GM18907 (cell line): ENCODE measurements around the gene MAST4.

Experiments used
- ATAC-seq: cut with Tn5 transposase; IDR thresholded peaks from one replicate; pipeline ENCODE4 v1.9.1; 2021; ENCODE audit warnings: mild to moderate bottlenecking, moderate library complexity; ENCODE audit not compliant: unreplicated experiment

MAST4 gene

DNA sequence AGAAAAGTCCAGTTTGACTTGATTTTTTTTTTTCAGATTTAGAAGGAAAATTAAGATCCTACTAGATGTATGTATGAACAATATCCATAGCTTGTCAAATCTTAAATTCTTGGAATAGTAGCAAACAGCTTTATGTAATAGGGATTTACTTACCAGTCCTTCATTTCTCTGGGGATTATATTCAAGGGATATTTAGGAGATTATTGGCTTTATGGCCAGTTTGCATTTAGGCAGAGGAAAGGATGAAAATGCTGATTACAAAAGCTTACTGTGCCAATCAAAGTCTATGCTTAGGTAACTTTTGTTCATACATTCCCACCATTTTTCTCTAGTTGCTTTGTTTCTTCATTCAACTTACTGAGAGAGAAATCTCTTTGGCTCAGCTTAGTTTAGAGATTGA lies 47.9 kb downstream of the MAST4 start:
- no peak for ATAC-seq

DNA sequence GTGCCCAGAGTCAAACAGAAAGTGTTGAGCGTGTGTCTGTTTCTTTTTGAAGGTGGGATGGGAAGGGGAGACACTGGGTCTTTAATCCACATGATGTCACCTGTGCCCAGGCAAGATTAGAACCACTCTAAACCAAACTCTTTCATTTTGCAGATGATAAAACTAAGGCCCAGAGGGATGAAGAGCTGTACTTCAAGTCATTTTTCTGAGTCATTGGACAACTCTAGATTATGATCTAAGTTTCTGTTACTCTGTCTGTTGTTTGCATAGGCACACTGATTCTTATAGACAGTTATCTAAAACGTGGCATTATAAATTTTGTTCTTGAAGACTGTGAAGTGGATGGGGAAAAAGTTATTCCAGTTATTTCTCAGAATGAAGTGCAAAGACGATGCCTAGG lies 48.8 kb downstream of the MAST4 start:
- ATAC-seq, result no peak

DNA sequence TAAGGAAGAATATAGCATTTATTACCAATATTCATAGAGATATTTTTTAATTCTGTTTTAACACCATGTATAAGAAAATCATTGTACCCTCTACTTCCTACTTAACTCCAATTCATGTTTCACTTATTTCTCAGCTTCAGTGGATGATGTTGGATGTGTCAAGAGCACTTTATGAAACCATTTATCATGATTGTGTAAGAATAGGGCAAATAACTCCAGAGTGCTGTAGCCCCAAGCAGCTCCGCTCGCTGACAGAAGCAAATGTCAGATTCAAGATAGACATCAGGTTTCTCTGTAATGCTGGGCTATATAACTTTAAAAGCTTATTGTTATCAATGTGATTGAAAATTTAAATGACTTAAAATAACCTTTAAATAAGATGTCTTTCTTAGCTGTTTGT lies 50.4 kb downstream of the MAST4 start:
- ATAC-seq, result no peak

DNA sequence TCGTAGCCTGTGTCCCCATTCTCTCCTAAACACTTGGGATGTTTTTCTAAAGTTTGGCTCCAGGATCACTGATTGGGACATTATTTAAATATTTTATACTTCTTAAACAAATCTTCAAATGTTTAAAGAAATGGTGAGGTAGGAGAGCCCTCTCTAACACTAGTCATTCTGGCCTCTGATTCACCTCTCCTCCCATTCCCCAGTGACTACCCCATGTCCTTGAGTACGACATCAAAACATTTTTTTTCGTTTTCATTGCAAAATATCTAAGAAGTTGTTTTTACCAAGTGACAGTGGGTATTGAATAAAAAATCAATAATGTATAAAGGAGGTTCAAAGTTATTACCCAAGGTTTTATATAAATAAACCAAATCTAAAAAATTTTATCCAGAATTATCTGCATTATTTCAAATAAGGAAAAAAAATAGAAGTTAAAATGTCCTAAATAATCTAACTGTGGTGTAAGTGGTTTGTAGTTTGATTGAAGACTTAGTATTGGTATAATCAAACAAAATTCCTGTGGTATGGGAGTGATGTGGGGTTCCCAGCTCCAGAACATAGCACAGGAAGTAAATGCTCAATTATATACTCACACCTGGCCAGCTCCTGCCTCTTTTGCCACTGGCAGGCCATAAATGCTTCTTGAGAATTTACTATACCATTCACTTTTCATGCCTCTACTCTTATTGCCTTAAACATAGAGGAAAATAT lies 51.1 kb downstream of the MAST4 start:
- ATAC-seq, result no peak

DNA sequence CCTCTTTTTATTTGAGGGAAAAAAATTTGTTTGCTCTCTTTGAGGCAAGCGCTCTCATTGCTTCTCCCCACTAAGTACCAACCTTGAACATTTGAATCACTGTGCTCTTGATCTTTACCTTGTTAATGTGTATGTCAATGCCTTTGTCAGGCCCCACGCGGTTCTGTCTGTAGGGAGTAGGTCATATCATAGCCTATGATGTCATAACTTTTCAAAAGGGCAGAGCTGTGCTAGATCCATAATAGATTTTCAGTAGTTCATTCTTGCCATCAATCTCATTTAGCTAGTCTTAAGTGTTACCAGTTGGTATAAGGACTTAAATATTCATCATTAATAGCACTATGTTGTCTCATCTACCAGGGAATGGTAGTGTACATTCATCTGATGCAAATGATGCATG lies 56.6 kb downstream of the MAST4 start:
- no peak for ATAC-seq

DNA sequence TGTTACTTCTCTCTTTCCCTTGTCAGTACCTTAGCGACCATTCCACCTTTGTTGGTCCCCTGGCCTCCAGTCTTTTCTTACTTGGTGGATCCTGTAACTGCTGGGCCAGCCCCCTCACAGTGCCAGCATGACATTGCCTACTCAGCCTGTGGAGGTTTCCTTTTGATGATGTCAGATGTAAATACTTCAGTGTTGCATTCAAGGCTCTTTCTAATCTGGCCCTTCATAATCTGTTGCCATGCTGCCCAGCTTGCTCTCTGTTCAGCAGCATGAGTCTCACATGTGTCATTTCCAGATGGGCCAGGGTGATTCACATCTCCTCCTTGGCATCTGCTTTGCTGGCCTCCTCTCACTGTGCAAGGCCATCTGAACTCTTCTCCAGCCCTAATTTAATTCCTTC lies 57.1 kb downstream of the MAST4 start:
- ATAC-seq, result no peak

DNA sequence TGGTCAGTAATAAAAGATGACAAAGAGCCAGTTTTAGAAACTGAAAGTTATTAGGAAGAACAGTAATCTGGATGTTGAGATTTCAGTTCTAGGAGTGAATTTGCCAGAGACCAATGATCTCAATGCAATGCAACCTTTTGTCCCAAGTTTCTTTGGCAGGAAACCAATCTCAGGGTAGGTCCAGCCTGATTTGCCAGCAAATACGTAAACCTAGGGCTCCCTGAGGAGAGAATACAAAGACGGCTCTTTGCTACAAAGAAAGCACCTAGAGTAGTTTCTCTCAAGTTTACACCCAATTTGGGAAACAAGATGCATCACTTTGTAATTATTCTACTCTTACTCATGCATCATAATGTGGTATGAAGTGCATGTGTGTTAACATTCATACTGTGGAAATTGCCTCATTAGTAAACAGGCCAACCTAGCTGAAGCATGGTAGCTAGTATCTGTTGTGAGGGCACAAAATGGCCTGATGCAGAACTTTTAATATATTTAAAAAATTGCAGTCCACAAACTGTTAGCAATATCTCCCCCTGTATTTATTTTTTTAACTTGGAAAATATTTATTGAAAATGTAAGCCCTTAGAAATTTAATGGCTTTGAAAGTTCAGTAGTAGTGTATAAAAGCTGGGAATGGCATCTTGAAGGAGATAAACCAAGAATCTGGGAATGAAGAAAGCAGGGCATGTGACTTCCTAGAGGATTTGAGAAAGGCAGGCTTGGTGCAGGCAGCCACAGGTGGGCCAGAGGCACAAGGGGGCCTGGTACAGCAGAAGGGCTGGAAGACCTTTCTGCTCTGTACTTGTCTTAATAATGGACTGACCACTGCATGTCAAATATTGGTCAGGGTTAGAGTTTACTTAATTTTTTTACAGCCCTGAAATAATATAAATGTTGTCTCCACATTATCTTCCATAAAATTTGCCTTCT lies 59.5 kb downstream of the MAST4 start:
- ATAC-seq, result no peak

DNA sequence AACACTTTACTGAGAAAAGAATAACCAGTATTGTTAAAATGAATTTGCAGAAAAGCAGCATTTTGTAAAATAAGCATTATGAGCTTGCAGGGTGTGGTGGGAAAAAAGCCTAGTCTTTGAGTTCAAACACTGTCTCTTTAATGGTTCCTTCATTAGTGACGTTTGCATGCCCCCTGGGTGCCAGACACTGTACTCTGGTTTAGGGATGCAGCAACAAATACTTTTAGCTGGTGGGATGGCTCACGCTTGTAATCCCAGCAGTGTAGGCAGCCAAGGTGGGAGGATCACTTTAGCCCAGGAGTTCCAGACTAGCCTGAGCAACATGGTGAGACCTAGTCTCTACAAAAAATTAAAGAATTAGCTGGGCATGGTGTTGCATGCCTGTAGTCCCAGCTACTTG lies 62.3 kb downstream of the MAST4 start:
- ATAC-seq, result no peak

DNA sequence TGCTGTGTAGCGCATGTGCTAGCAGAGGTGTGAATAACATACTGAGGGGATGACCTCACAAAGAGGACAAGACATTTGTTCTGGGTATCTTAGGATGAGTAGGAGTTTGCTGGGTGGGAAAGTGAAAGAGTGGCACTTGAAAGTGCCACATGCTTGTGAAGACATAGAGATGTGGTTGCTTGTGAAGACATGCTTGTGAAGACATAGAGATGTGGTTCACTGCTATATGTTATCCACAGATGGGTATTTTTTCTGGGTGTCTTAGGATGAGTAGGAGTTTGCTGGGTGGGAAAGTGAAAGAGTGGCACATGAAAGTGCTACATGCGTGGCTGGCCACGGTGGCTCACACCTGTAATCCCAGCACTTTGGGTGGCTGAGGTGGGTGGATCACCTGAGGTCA lies 63.6 kb downstream of the MAST4 start:
- ATAC-seq, result no peak

DNA sequence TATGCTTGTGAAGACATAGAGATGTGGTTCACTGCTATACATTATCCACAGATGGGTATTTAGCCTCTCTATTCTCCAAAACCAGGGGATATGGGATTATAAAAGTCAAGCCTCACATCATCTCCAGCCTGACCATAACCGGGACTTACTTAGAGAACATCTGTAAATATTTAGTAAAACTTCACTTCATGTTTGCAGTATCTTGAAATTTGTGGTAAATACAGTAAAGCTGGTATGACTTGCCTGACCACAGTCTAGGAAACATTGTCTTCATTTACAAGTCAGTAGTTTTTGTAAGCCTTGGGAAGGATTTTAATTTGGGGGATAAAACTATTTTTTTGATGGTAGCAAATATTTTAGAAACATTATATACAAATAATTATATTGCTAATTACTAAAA lies 64.2 kb downstream of the MAST4 start:
- ATAC-seq, result no peak

DNA sequence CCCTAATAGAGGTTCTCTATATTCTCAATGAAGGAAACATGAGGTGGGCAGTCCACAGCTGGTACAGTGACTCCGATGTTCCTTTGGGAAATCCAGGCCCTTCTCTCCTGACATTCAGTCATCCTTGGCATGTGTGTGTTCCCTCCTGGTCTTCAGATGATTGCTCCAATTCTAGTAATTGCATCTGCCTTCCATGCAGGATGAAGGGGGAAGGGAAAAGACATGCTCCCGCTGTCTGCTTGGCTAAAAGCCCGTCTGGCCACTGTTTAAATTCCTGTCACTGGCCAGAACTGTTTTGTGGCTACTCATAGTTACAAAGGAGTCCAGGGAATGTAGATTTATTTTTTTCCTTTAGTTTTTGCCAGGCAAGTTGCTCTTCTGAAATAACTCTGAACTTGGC lies 65.0 kb downstream of the MAST4 start:
- no peak for ATAC-seq

DNA sequence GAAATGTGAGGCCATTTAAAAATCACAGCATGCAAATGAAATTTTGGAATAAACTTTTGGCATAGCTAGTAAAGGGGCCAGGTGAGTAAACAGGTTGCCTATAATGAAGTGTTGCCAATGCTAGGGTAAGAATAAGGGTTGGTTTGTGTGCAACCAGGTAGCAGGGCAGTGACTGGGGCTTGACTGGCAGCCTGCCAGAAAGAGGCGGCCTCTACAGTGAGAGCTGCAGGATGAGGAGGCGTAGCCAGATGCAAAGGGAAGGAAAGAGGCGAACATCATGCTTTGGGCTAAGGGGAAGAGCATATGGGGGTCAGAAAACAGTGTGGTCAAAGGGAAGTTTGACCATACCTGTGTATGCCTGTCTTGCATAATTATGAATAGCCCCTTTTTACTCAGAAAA lies 70.6 kb downstream of the MAST4 start:
- ATAC-seq, result no peak

DNA sequence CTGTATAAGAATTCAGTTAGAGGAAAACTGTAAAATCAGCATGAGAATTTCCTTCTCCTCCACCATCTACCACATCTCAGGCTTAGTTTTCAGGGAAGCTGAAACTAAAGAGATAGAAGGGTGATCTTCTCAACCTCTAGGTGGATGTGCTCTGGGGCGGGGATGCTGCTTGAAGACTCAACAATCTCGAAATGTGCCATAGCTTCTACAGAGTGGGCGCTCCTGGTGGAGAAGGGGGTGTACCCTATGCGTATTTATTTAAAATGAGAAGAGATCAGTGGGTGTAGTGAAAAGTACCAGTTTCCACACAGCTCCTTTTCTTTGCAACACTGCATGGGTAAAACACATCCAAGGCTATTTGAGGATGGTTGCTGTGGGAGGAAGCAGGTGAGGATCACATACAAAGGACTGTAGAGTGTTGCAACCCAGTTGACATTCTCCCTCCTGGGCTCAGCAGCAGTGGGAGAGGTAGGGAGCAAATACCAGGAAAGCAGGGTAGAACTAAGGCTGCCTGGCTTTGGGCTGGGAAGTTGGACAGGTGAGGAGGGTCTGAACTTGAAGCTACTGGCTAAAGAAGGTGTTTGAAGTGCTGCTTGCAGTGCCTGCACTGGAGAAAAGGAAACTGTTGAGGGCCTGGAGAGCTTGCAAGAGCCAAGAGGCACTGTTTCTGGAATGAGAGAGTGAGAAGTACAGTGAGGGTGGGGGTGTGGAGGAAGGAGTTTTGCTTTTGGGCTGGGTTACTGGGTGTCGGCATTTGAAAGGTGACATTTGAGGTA lies 73.1 kb downstream of the MAST4 start:
- ATAC-seq, result no peak

DNA sequence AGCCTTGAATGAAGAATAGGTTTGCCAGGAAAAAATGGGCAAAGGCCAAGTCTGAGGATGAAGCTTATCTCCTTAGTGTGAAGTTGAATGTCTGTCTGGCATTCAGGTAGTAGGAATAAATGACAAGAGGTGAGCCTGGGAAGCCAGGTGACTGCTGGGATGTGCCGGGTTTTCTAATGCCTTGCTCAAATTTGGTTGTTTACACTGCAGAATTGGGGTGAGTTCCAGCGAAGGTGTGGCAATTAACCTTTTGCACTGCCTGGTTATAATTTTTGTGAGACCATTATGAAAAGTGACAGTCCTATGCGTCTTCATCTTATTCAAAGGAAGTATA lies 73.6 kb downstream of the MAST4 start:
- no peak for ATAC-seq

DNA sequence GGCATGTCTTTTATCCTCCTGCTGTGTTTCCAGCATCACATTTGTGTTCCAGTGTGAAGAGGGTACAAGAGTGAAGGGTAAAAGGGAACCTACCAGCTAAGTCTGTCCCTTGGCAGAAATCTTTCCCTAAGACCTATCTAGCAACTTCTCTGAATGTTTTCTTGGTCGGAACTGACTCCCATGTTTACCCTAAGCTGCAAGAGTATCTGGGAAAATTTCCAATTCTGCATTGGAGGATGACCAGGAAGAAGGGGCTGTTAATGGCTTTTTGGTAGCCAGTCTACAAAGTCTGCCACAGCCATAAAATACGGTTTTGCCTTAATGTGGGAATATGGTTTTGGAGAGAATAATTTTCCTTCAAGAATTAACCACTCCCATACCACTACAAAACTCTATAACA lies 75.1 kb downstream of the MAST4 start:
- ATAC-seq, result no peak

DNA sequence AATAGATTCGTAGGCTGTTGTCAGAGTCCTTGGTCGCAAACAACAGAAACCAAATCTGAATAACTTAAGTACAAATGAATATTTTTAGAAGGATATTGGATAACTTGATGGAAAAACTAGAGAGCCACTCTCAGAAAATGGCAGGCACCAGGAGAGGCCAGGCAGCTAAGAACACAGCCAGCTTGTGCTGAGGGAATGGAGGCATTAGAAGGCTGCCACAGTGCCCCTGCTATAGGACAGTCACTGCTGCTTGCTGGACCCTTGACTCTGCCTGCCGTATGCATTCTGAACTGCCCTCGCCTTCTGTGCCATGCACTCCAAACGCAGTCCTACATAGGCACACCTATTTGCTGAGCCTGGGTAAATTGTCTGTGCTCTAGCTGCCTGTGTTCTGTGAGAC lies 78.6 kb downstream of the MAST4 start:
- ATAC-seq, result no peak

DNA sequence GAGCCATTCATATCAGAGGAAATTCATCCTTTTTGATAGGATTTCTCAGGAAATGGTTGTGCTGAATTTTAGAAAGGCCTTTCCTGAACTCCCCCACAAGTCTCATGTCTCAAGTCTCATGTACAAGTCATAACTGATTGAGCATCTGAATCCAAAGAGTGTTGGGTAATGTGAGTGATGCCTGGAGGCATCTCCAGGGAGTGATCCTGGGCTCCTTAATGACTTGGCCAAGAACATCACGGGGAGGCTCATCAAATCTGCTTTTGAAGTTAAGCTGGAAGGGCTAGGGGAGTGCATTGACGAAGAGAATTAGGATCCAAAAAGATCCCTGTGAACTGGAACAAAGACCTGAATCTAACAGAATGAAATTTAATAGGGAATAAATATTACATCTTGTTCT lies 79.2 kb downstream of the MAST4 start:
- ATAC-seq, result no peak

DNA sequence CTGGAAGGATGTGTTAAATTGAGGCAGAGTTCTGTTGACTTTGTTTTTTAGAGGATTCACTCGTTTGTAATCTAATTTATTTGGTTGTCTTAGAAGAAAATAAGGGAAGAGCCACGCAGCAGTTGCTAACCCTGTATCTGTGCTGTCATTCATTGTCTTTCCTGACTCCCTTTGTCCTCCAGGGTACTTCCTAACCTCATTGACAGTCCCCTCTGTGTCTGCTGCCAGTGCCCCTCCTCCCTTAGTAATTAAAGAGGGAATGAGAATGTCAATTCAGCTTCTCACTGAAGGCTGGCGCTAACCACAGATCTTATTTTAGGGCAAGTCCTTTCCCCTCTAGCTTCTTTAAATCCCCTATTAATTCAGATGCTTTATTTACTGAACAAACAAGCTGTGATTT lies 84.0 kb downstream of the MAST4 start:
- ATAC-seq, result no peak

DNA sequence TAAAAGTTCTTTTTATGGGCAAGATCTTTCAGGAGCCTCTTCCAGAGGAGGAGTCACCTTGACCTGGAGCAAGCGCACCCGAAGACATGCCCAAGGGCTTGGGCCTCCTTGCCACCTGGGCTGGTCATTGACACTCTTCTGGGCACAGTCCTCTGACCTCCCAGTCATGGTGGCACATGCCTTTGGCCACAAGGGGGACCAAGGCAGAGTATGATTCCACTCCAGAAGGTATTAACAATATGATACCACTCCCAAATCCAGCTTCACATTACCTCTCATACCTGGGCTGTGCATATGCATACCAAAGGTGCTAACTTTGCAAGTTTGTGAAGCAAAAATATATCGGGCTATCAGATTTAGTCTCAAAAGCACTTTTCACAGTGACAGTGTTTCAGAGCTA lies 84.6 kb downstream of the MAST4 start:
- ATAC-seq, result no peak

DNA sequence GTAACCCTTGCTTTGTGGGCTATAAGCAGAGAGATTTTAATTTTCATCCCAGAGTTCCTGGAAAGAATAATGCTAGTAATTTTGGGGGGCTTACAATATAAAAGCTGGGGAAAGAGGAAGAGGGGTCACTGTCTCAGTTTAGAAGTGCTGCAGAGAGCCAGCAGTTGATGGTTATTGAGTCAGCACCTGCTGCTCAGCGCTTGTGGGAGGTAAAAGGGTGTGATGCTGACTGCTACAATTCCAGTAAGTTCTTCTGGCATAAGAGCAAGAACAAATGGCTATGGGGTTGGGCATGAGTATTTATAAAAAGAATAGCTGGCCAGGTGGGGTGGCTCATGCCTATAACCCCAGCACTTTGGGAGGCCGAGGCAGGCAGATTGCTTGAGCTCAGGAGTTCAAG lies 88.5 kb downstream of the MAST4 start:
- ATAC-seq, result no peak

DNA sequence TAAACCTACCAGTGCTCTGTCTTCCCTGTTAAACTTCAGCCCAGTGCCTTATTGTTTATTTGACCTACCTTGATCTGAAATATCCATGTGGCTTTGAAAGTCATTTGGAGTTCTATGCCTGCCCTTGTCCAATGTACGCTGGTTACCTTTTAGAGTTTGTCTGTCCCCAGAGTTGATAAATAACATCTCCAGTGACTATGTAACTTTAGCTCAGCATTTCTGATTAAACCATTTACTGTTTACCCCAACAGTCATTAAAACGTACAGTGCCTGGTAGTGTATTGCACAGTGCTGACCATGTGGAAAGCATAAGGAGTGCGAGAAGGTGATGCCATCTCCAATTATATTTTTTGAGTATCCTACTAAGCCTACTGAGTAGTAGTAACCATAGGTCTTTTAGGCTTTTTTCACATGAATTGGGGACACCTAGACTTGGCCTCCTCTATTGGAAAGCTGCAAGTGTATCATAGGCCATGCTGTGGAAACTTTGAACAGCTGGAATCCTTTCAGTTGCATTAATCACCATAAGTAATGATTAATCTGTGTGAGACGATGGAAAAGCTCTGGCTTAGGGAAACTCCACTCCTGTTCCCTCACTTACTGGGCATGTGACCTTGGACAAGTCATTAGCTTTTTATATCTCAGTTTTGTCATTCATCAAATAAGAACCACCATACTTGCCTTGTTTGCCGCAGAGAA lies 93.5 kb downstream of the MAST4 start:
- ATAC-seq, result no peak
